GM21515 (cell line): Measurements from ENCODE around the gene NPIPA8.
"Not testable (repeated sequence)": the region's sequence is repeated elsewhere in the genome, so short reads cannot be mapped to it uniquely, and the experiment has no call there.

Experiments
- ATAC-seq: cut with Tn5 transposase; IDR thresholded peaks from one replicate; pipeline ENCODE4 v1.9.1; 2021; ENCODE audit not compliant: unreplicated experiment

The NPIPA8 gene

DNA sequence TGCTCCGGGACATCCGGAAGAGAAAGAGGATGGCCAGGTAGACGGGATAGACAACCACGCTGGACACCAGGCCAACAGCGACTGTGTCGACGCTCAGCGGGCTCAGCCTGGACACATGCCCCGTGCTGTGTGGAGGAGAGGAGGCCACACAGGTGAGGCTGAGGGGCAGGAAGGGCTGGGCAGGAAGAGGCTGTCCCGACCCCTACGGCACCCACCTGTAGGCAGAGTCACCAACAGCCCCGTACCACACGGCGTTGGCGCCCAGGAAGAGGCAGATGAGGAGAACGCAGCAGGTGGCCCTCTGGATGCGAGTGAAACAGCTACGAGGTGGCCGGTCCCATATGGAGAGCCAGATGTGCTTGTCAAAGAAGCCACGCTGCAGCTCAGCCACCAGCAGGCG lies at the start of gene NPIPA8:
Gene NPIPA8, minus strand, starts transcription at position 101 of the 400 bp plus-strand sequence. CDS start 4,074 bp downstream, outside the sequence.
- not testable (repeated sequence) for ATAC-seq

DNA sequence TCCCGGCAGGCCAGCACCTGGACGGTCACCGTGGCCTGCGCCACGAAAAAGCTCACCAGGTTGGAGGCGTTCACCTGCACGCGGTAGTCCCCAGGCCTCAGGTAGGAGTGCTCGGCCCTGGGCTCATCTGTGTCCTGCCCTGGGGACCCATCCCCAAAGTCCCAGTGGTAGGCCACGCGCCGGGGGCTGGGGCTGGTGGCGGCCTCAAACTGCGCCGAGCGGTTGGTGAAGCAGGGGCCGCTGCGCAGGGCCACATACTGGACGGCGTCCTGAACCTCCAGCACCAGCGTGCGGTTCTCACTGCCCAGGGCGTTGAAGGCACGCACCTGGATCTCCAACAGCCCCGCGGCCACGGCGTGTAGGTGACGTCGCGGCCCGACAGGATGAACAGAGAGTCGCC lies 48.7 kb upstream of the NPIPA8 start:
- not testable (repeated sequence) for ATAC-seq

DNA sequence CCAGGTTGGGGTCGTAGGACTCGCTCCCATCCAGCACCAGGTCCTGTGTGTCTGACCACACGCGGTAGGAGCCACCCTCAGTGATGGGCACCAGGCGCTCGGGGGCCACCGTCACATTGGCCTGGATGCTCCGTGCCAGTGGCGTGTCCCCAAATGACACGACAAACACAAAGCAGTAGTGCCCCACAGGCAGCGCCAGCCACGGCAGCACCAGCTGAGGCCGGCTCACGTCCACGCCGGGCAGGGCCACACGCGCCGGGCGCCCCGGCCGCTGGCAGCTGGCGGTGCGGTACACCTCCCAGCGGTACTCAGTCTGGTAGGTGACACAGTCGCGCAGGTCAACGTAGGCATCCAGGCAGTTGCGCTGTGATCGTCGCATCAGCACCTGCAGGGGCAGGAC lies 48.3 kb upstream of the NPIPA8 start:
- not testable (repeated sequence) for ATAC-seq

DNA sequence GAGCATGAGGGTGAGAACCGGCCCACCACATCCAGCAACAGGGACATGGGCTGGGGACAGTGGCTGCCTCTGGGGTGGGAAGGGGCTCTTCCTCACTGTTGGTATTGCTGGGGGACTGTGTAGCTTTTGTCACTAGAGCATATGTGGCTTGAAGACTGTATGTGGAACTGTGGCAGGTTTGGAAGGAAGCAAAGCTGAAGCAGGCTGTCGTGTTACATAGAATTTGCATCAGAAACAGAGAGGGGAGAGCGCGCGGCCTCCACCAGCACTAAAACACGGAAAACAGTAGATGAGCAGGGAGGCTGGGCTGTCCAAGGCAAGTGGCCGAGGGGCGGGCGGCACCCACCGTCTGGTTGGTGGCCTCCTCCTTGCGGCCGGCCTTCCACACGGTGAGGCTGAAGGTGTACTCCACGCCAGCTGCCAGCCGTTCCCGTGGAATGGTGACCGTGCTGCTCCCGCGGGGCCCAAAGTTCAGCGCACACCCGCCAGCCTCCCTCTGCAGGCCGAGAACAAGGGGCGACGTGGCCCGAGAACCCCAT lies 47.6 kb upstream of the NPIPA8 start:
- not testable (repeated sequence) for ATAC-seq

DNA sequence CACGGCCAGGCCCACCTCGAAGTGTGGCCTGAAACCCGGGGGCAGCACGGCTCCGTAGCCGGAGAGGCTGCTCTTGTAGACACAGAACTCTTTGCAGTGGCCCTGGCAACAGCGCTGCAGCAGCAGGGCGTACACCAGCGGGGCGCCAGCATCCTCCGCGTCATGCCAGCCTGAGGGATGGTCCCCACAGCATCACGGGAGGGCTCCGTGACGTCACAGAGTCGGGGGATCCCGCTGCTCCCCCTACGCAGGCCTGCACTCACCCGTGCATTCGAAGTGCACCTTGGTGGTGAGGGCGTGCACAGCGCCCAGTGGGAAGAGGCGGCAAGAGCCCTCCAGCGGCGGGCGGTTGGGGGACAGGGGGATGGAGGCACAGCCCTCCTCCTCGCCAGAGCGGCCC lies 46.2 kb upstream of the NPIPA8 start:
- ATAC-seq: not testable (repeated sequence)

DNA sequence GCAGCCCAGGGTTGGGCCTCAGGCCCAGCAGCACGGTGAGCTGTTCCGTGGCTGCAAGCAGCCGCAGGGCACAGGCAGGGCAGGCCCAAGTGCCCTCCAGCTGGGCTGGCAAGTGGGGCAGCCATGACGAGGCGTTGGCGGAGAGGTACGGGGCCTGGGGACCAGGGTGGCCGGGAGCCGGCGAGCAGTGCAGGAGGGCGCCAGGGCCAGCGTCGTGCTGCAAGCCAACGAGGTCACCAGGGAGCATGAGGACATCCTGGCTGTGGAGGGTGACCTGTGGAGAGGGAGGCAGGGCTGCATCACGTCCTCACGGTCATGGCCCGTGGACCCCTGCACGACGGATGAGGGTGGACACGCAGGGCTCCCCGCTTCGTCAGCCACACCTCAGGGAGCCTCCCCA lies 11.2 kb upstream of the NPIPA8 start:
- not testable (repeated sequence) for ATAC-seq

DNA sequence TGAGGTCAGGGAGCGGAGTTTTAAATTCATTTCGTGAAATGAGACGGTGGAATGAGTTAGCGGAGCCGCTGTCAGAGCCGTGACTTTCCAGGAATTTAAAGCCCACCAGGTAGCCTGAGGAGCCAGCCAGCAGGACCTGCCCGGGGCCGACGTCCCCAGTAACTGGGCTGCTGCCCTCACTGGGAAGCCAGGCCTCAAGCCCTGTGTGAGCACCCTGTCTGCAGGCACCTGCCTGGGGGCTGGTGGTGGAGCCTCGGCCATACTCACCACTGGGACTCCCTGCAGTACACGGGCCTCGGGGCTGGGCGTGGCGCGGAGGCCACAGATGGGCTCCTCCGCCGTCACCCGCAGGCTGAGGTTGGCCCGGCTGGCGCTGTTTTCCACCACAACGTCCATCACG lies 10.5 kb upstream of the NPIPA8 start:
- not testable (repeated sequence) for ATAC-seq

DNA sequence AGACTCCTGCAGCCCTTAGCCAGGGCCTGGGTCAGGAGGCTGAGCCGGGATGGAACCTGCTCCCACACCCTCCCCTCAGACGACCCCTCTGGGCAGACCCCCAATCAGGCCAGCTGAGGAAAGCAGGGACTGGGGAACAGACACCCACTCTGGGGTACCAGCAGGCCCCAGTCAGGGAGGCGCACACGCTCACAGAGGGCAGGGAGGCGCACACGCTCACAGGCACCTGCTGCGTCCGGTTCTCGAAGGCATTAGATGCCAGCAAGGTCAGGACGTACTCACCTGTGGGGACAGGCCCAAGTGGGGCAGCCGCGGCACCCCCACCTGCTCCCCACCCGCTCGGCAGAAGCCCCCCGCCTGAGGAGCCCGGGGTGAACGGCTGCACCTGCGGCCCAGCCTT lies 8.1 kb upstream of the NPIPA8 start:
- ATAC-seq: not testable (repeated sequence)

DNA sequence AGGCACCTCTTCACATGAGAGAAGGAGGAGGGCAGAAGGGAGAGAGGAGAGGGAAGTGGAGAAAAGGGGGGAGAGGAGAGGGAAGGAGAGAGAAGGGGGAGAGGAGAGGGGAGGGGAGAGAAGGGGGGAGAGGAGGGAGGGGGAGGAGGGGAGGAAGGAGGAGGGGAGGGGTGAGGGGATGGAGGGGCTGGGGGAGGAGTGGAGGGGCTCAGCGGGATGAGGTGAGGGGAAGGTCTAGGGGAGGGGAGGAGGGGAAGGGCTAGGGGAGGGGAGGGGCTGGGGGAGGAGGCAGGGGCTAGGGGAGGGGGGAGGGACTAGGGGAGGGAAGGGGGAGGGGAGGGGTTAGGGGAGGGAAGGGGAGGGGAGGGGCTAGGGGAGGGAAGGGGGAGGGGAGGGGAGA lies 5.5 kb upstream of the NPIPA8 start:
- ATAC-seq: not testable (repeated sequence)

DNA sequence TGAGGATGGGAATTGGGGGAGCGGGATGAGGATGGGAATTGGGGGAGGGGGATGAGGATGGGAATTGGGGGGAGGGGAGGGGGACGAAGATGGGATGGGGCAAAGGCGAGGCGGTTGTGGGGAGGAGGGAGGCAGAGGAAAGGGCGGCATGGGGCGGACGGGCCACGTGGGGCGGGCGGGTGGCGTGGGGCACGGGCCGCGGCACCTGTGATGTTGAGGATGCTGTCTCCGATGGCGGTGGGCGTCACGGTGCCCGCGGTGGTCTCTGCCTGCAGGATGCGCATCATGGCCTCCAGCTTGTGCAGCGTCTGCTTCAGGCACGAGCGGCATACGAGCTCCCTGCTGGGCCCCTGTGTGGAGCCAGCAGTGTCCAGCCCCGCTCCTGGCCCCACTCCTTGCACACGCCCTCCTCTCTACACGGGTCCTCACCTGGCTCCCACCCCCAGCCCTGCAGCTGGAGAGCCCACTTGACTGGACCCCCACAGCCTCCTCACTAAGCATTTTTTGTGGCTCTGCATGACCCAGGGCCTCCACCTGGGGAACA lies 5.0 kb upstream of the NPIPA8 start:
- not testable (repeated sequence) for ATAC-seq

DNA sequence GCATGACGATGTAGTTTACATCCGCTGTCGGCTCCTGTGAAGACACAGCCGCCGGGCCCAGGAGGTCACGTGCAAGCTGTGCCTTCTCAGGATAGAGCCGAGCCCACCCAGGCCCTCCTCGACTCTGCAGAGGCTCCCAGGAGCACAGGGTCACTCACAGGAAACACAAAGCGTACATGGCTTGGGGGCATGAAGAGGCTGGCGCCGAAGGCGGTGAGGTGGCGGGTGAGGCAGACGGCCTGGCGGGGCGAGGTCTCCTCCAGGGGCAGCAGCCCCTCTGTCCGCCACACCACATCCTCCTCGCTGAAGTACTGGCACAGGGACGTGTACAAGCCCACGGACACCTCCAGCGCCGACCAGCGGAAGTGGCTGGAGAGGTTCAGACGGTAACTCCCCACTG lies 2.7 kb upstream of the NPIPA8 start:
- ATAC-seq: not testable (repeated sequence)

DNA sequence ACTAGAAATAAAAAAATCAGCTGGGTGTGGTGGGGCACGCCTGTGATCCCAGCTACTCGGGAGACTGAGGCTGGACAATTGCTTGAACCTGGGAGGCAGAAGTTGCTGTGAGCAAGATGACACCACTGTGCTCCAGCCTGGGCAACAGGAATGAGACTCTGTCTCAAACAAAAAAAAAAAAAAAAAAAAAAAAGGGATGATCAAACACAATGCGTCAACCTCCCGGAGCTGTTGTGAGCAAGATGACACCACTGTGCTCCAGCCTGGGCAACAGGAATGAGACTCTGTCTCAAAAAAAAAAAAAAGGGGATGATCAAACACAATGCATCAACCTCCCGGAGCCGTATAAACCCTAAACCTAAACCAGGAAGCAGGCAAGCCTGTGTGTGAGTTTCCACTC lies 24.7 kb downstream of the NPIPA8 start:
- not testable (repeated sequence) for ATAC-seq

DNA sequence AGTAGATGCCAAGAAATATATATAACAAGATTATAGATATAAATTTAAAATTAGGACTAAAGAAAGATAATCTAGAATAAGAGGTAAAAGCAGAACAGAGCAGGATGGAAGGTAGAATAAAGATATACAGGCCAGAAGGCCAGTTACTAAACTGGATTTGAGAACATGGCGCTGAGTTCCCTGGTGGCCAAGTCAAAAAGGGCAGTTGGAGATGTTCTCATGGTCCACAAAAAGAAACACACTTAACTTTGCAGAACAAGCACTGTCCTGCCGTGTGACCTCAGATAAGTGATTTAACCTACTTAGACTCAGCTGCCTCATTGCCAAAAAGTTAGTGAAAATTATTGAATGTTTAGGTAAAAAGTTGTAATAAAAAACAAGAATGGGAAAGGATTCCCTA lies 27.4 kb downstream of the NPIPA8 start:
- not testable (repeated sequence) for ATAC-seq

DNA sequence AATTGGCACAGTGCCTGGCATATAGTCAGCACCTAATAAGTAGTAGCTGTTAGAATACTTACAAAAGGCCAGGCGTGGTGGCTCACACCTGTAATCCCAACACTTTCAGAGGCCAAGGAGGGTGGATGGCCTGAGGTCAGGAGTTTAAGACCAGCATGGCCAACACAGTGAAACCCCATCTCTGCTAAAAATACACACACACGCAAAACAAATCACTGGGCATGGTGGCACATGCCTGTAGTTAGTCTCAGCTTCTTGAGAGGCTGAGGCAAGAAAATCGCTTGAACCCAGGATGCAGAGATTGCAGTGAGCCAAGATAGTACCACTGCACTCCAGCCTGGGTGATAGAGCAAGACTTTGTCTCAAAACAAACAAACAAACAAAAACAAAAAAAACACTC lies 29.3 kb downstream of the NPIPA8 start:
- not testable (repeated sequence) for ATAC-seq

DNA sequence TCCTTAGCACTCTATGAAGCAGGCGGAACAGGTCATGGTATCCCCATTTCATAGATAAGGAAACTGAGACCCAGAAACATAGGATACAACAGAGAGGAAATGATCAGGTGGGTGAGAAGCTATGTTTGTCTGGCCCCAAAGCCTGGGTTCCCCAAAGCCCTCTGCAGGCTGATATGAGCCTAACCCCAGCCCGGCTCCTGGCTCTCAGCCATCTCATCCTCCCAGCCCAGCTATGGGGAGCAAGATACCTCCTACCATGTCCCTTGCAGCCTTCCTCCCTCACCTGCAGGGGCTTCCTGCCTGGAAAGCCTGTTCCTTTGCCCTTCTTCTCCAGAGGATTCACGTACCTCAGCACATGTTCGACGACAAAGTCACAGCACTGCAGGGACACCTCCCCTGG lies 30.5 kb downstream of the NPIPA8 start:
- ATAC-seq: not testable (repeated sequence)

DNA sequence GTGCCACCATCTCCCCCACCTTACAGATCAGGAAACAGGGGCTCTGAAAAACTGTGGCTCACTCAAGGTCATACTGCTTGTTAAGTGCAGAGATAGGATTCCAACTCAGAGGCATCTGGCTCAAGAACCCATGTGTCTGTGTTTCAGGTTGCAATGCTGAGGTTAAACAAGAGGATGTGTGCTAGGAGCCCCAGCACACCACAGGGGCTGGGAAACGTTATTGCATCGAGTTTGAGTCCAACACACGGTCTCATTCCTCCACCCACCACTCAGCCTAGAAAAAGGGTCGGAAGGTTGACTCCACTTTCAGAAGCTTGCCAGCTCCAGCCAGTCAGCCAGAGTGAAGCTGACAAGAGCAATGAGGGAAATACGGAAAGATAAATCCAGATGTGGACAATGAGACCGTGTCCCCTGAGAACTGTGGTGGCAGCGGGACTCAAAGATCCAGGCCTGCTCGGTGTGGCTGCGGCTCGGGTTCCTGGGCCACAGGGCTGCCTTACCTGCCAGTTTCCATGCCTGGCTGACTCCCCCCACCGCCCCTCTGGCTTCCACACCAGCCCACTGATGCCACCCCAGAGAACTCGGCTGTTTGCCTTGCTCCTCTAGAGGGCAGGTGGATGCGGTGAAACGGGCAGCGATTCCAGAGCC lies 33.4 kb downstream of the NPIPA8 start:
- ATAC-seq: not testable (repeated sequence)

DNA sequence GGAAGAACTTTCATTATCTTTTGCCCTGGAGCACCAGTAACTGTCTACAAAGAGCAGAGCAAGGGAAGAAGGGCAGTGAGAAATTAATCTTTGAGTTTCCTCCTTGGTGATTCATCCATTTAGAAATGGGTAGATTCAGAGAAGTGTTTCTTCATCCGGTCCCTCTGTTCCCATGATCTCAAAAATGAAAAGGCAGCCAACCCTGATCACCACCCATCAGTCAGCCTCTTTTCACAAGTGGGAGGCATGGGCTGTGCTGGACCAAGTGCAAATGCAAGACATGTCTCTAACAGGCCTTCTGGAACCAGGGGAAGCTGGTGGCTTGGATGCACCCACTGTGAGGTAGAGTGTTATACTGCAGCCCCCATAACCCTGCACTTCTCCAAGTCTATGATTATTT lies 38.8 kb downstream of the NPIPA8 start:
- not testable (repeated sequence) for ATAC-seq

DNA sequence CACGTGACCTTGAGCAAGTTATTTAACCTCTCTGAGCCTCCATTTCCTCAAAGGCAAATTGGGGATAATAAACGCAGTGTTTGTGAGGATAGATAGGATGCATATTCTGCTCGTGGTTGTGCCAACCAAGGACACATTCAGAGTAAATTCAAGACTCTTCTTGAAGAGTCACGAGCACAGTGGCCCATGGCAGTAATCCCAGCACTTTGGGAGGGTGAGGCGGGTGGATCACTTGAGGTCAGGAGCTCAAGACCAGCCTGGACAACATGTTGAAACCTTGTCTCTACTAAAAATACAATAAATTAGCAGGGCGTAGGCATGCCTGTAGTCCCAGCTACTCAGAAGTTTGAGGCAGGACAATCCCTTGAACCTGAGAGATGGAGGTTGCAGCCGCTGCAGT lies 39.6 kb downstream of the NPIPA8 start:
- ATAC-seq: not testable (repeated sequence)

DNA sequence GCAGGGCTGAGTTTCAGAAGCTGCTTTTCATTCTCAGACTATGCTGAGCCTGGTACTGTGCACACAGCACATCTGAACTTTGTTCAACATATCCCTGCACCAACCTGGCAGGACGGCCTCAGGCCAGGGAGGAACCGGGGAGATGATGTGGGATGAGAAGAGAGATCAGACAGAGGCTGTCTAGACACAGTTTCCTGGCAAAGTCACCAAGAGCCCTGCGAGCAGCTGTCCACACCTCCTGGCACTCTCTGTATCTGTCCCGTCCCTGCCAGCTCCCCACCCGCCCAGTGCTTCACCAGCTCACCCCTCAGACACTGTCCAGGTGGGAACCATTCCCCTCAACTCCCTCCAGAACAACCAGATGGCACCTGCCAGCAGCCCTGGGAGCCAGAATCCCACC lies 42.2 kb downstream of the NPIPA8 start:
- not testable (repeated sequence) for ATAC-seq

DNA sequence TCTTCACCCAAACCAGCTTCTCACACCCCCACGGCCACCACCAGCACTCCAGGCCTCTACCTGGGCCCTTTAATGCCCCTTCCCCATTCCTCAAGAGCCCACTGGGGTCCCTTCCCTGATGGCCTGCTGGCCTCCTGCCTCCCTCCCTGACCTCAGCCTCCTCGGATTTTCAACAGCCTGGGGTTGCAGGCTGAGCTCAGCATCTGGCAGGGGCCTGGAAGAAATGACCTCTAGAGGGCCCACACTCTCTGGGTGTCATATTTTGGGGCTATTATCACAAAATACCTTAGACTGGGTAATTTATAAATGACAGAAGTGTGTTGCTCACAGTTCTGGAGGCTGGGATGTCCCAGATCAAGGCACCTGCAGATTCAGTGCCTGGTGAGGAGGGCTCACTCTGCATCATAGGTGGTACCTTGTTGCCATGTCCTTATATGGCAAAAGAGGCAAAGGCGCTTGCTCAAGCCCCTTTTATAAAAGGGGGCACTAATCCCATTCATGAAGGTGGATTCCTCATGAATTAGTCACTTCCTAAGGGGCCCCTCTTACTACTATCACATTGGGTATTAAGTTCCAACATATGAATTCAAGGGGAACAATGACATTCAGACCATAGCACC lies 43.1 kb downstream of the NPIPA8 start:
- ATAC-seq: not testable (repeated sequence)

DNA sequence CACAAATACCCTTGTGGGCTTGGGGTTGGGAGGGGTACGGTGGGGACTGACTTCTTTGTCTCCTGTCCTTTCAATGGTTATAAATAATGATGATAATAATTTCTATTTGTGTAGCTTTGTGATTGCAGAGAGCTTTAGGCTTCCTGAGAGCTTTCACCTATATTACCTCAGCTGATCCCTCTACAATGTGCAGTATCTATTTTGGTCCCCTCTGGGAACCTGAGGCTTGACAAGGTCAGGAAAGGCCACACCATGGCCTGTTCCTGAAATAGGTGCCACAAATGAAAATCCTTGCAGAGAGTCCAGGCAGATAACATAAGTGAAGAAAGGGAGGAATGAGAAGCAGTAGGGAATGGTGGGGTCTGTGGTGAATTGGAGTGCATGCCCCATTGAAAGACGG lies 45.6 kb downstream of the NPIPA8 start:
- ATAC-seq: not testable (repeated sequence)

DNA sequence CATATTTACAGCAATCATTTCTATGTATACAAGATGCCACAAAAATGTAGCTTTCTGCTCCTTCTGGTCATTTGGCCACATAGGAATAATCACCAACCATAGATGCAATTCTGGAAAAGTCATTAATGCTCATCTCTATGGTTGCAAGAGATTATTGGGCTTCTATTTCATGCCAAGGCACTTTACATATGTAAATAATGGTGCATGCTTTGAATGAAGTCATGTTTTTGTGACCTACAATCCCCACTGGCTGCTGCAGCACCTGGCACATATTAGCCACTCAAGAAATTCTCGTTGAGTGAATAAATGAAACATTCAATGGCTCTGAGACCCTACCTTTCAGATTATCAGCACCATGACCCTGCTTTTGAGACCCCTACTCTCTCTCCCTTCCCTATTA lies 50.2 kb downstream of the NPIPA8 start:
- ATAC-seq: not testable (repeated sequence)
